Measurements from ENCODE around the gene MRPL32. TPM values are rescaled to one million over a fixed set of nuclear protein-coding genes. Genes with fewer than 3 reads are reported as not detected.

The MRPL32 gene
- total RNA-seq, 1 donor from 2014 or later = 52.6 TPM

DNA sequence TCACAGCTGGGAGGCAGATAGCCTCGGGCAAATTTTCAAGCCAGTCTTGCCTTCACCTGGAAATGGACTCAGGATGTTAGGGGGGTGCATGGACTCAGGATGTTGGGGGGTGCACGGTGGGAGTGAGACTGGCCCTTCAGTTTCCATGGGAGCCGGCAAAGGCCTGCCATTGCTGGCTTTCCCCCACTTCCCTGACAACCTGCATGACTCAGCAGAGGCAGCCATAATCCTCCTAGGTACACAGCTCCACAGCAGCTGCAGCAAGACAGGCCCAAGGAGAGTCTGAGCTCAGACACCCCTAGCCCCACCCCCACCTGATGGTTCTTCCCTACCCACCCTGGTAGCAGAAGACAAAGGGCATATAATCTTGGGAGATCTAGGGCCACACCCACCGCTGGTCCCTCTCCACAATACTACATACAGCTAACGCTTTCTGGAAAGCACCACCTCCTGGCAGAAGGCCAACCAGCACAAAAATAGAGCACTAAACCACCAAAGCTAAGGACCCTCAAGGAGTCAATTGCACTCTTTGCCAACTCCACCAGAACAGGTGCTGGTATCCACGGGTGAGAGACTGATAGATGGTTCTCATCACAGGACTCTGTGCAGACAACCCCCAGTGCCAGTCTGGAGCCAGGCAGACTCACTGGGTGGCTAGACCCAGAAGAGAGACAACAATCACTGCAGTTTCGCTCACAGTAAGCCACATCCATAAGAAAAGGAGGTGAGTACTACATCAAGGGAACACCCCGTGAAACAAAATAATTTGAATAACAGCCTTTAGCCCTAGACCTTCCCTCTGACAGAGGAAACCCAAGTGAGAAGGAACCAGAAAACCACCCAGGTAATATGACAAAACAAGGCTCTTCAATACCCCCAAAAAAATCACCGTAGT lies 38.6 kb upstream of the MRPL32 start:
- H3K27me3 Mint-ChIP-seq (ENCODE audit: low read depth) = no peaks in the 10 kb centered on the region
- peaks cover 2% of the 10 kb centered on the region for H3K9me3 Mint-ChIP-seq
- H3K36me3 Mint-ChIP-seq (ENCODE audit: low read depth) = peaks cover 4% of the 10 kb centered on the region
- no peak for DNase-seq (ENCODE audit: low read depth, low spot score)
- TF ChIP-seq, protein P1, sequence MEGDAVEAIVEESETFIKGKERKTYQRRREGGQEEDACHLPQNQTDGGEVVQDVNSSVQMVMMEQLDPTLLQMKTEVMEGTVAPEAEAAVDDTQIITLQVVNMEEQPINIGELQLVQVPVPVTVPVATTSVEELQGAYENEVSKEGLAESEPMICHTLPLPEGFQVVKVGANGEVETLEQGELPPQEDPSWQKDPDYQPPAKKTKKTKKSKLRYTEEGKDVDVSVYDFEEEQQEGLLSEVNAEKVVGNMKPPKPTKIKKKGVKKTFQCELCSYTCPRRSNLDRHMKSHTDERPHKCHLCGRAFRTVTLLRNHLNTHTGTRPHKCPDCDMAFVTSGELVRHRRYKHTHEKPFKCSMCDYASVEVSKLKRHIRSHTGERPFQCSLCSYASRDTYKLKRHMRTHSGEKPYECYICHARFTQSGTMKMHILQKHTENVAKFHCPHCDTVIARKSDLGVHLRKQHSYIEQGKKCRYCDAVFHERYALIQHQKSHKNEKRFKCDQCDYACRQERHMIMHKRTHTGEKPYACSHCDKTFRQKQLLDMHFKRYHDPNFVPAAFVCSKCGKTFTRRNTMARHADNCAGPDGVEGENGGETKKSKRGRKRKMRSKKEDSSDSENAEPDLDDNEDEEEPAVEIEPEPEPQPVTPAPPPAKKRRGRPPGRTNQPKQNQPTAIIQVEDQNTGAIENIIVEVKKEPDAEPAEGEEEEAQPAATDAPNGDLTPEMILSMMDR (conservative IDR thresholded peaks at IDR 0.05) = no peak
- peaks cover 8% of the 10 kb centered on the region for H3K4me1 Mint-ChIP-seq
- no peak overlapping the region for H3K27ac Mint-ChIP-seq (ENCODE audit: unreplicated experiment)
- H3K4me3 Mint-ChIP-seq = no peak overlapping the region

DNA sequence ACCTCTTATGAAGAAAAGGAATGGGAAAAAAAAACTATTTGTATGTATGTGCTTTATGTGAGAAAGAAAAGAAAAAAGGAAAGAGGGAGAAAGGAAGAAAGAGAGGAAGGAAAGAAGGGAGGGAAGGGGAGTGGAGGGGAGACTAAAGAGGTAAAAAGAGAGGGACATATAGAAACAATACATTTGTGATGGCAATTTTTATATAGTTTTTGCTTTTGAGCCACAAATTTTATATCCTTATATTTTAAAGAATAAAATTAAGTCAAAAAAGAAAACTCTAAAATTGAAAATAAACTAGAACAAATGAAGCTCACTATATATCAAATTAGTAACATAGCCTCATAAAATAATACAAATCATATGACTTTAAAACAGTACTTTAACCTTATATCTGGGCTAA lies 31.3 kb upstream of the MRPL32 start:
- Mint-ChIP-seq H3K27ac (ENCODE audit: unreplicated experiment) (no peak overlapping the region), H3K27me3 (ENCODE audit: low read depth) (peaks cover 2% of the 10 kb centered on the region), H3K4me3 (no peak overlapping the region), H3K4me1 (no peaks in the 10 kb centered on the region), H3K36me3 (ENCODE audit: low read depth) (peaks cover 2% of the 10 kb centered on the region), H3K9me3 (no peaks in the 10 kb centered on the region)
- DNase-seq (ENCODE audit: low read depth, low spot score) = no peak
- TF ChIP-seq, protein P1 (conservative IDR thresholded peaks at IDR 0.05) = no peak

DNA sequence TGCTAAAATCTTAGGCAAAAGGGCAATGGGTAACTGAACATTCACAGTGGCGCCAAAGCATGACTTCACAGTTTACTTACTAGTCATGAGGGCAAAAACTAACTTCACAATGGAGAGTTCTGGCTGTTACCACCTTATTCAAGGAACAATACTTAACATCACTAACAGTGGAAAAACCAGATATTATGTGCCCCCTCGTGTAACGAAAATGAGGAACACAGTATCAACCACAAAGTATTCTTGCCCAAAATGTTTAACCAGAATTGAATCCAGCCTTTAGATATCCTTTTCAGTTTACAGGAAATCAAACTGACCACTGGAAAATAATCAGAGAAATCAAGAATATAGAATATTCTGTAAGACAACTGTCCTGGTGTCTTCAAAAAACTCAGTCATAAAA lies 29.8 kb upstream of the MRPL32 start:
- no peak overlapping the region for H3K4me3 Mint-ChIP-seq
- no peaks in the 10 kb centered on the region for H3K36me3 Mint-ChIP-seq (ENCODE audit: low read depth)
- no peaks in the 10 kb centered on the region for H3K9me3 Mint-ChIP-seq
- TF ChIP-seq, protein P1 (conservative IDR thresholded peaks at IDR 0.05) = no peak
- peaks cover 2% of the 10 kb centered on the region for H3K27me3 Mint-ChIP-seq (ENCODE audit: low read depth)
- no peak overlapping the region for H3K27ac Mint-ChIP-seq (ENCODE audit: unreplicated experiment)
- no peaks in the 10 kb centered on the region for H3K4me1 Mint-ChIP-seq
- no peak for DNase-seq (ENCODE audit: low read depth, low spot score)

DNA sequence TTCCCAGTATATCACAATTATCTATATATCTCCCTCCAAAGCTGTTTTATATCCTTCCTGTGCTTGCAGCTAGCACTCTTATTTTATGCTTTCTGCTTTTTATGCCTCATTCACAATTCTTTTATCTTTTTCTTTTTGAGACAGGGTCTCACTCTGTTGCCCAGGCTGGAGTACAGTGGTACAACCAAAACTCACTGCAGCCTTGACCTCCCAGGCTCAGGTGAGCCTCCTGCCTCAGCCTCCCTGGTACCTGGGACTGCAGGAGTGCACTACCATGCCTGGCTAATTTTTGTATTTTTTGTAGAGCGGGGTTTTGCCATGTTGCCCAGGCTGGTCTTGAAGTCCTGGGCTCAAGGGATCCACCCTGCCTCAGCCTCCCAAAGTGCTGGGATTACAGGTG lies 26.0 kb upstream of the MRPL32 start:
- Mint-ChIP-seq H3K27me3 (ENCODE audit: low read depth) (peaks cover 2% of the 10 kb centered on the region), H3K4me3 (no peak overlapping the region), H3K9me3 (no peaks in the 10 kb centered on the region), H3K4me1 (peaks cover 13% of the 10 kb centered on the region), H3K27ac (ENCODE audit: unreplicated experiment) (no peak overlapping the region), H3K36me3 (ENCODE audit: low read depth) (no peaks in the 10 kb centered on the region)
- no peak for DNase-seq (ENCODE audit: low read depth, low spot score)
- TF ChIP-seq, protein P1 (conservative IDR thresholded peaks at IDR 0.05) = no peak

DNA sequence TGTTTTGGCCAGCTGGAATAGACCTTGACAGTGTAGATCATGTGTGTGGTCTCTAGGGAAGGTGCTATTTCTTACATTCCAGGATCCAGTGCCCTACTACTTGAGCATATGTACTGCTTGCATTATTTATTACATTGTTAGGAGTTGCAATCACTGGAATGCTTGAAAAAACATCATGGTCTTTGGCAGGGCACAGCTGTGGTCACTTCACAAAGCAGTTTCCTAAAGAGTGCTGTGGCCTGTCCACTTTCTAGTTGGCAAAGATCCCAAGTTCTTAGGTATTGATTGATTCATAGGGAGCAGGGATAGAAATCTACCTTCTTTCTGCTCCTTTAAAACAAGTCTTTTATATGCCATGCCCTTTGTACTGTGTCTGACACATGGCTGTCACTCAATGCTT lies 24.9 kb upstream of the MRPL32 start:
- no peaks in the 10 kb centered on the region for H3K36me3 Mint-ChIP-seq (ENCODE audit: low read depth)
- H3K4me3 Mint-ChIP-seq = no peak overlapping the region
- H3K27ac Mint-ChIP-seq (ENCODE audit: unreplicated experiment) = no peak overlapping the region
- H3K9me3 Mint-ChIP-seq = no peaks in the 10 kb centered on the region
- H3K27me3 Mint-ChIP-seq (ENCODE audit: low read depth) = peaks cover 2% of the 10 kb centered on the region
- H3K4me1 Mint-ChIP-seq = peaks cover 20% of the 10 kb centered on the region
- no peak for DNase-seq (ENCODE audit: low read depth, low spot score)
- TF ChIP-seq, protein P1 (conservative IDR thresholded peaks at IDR 0.05) = no peak
